NCI-H446 treated with DMSO at 0.1 percent for 48 hours (cell line): Measurements from ENCODE around the gene DPH5.
A peak's percentile ranks its signal among the peaks of the same experiment; 100 is the strongest.
"Not testable (repeated sequence)": the region's sequence is repeated elsewhere in the genome, so short reads cannot be mapped to it uniquely, and the experiment has no call there.

Experiments used
- DNase-seq: peaks from one replicate; lab custom pipeline; 2025; lab: John Stamatoyannopoulos, UW

Gene DPH5, protein sequence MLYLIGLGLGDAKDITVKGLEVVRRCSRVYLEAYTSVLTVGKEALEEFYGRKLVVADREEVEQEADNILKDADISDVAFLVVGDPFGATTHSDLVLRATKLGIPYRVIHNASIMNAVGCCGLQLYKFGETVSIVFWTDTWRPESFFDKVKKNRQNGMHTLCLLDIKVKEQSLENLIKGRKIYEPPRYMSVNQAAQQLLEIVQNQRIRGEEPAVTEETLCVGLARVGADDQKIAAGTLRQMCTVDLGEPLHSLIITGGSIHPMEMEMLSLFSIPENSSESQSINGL

DNA sequence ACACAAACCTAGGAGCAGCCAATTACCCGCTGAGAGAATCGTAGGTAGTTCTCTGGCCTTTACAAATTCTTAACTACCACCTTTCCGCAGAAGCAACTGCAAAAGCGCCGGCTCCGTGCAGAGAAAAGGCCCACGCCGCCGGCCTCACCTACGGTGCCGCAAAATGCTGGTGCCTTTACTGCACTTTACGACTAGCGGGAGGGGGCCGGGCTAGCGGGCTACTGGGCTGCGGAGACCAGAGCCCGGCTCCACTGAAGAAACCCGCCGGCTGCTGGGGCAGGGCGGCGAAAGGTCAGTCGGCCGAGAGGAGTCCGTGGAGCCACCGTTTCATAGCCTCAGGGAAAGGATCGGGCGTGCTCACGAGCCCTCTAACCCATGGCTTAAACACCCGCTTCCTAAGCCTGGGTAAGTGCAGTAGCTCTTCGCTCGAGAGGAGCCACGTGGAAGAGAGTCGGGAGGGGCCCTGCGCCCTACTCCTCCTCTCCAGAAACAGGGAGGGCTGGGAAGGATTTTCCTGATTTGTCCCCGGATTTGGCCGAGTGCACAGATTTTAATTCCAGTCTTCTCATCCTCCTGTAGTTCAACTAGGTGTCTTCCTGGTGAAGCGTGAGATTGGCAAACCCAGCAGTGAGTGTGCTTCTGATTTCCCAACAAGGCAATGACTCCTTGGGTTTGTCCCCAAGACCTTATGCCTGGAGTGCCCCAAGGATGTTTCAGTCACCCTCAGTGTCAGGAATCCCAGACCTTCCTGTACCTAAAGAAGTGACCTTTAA lies at the start of gene DPH5:
Gene DPH5 (minus strand): TSS at position 128 of the 773 bp plus-strand sequence. CDS start 341 bp downstream, outside the sequence.
- DNase-seq, result peak; percentile 85

DNA sequence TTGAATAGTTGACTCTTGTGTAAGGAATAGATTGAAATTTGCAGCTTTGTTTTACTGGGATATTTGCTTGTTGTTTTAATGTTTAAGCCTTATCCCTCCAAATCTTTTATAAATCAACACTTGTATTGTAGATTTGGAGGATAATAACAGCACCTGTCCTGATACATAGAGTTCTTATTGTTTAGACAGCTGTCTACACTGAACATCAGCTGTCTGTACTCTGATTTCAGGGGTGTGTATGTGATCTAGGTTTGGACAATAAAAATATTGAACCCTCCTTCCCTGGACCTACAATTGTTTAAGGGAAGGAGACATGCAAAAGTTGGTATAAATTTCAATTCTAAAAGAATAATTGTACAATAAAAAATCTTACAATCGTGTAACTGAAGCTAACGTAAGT lies 48.3 kb upstream of the DPH5 start:
- DNase-seq, result no peak

DNA sequence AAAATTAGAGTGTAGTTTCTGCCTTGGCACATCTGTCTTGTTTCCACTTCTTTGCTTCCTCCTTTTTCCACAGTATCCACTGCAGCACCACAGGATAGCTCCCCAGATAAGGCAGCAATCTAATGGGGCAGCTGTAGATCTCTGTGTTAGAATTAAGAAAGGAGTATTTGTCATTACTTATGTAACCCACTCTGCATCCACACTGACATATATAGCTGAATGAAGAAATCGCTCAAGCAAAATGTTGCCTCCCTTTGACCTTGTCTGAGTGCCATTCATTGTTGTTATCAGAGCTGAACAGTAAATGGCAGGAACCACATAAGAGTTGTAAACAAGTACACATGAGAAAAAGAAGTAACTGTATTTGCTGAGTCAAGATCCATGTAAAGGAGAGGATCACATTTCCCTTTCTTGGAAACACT lies 45.9 kb upstream of the DPH5 start:
- DNase-seq, result no peak

DNA sequence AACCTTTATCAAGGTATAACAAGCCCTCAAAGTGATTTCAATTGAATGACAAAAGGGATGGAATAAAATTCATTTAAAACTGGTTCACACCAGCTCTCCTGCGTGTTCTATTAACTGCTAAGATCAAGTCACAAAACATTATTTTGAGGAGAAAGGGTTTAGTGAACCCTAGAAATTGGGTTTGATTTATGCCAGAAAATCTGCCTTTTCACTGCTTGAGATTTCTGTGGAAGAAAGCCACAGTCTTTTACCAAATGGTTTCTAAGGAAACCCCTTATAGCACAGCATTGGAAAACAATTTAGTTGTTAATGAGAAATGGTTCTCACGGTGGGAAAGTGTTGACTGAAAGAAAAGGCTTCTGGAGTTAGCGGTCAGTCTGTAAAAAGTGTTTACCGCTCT lies 43.6 kb upstream of the DPH5 start:
- DNase-seq, result no peak

DNA sequence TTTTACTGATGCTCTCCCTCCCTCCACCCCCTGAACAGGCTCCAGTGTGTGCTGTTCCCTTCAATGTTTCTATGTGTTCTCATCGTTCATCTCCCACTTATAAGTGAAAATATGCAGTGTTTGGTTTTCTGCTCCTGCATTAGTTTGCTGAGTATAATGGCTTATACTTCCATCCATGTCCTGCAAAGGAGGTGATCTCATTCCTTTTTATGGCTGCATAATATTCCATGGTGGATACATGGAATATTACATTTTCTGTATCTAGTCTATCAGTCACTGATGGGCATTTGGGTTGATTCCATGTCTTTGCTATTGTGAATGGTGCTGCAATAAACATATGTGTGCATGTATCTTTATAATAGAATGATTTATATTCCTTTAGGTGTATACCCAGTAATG lies 41.4 kb upstream of the DPH5 start:
- not testable (repeated sequence) for DNase-seq

DNA sequence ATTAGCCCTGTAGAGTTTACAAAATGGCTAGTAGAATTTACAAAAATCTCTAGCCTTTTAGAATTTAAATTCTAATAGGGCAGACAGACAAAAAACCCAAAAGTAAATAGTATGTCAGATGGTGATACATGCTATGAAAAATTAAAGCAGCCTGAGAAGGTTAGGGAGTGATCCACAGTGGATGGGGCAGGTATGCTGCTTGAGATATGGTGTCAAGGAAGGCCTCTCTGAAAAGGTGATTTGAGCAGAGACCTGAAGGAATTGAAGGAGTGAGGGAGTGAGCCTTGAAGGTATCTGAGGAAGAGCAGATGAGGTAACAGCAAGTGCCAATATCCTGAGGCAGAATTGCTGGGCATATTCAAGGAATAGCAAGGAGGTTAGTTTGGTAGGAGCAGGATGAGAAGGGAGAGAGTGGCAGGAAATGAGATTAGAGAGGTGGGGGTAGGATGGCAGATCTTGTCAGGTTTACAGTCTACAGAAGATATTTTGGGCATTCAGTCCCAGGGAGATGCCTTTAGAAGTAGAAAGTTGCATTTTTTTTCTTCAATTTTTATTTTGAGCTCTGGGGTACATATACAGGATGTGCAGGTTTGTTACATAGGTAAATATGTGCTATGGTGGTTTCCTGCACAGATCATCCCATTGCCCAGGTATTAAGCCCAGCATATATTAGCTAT lies 40.8 kb upstream of the DPH5 start:
- no peak for DNase-seq

DNA sequence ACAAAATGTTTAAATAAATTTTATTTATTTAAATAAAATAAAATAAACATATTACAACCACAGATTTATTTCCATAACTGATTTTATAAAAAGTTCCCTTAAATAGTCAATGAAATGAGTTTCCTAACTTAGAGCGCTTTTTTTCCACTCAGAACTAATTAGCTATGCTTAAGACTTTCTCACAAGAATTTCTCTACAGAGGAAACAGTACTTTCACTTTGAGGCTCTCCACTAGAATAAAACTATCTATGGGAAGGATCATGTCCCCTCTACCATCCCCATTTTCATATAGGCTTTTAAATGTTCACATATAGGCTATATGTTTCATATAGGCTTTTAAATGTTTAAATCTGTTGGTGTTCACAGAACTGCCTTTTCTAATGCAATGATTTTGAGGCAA lies 40.0 kb upstream of the DPH5 start:
- no peak for DNase-seq

DNA sequence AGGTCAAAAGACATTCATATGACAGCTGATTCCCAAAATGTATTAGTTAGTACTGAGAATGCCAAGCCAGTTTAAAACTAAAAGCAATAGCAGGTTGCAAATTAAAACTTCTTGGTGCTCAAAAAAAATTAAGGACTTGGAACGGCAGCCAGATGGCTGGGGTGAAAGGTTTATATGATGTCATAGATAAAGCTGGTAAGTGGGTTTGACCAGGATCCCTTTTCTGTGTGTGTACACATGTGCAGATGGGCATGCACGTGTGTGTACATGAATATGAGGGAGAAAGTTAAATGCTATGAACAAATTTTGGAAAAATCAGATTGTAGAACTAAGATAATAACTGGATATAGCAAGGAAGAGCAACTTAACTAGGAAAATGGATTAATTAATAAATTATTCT lies 39.1 kb upstream of the DPH5 start:
- no peak for DNase-seq

DNA sequence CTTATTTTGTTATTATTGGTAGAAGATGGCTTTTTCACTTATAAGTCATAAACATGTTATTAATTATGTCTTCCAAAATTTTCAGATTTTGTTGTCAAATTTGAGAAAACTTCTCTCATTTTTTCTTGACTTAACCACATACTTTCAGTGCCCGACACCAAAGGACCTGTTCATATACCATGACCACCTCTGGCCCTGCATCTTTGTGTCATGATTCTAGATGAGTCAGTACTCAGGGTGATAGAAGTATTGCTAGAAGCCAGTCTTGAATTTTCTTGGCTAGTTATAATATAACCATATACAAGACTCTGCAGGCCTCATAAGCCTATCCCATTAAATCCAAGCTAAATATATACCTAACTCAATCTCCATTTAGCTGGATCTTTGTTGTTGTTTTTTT lies 35.4 kb upstream of the DPH5 start:
- no peak for DNase-seq

DNA sequence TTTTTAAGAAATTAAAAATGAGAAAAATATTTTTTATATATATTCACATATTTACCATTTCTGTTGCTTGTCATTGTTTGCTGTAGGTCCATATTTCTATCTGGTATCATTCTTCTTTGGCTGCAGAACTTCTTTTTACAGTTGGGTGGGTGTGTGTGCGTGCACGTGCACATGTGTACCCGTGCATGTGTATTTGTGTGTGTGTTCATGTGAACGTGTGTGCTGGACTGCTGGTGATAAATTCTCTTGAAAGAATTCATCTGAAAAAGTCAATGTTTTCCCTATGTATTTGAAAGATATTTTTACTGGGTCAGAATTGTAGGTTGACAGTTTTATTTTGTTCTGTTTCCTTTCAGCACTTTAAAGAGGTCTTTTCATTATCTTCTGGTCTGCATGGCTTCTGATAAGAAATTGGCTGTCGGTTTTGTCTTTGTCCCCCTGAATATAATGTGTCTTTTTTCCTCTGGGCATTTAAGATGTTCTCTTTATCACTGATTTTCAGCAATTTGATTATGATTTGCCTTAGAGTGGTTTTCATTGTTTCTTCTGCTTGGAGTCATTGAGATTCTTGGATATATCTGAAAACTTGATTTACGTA lies 34.5 kb upstream of the DPH5 start:
- no peak for DNase-seq

DNA sequence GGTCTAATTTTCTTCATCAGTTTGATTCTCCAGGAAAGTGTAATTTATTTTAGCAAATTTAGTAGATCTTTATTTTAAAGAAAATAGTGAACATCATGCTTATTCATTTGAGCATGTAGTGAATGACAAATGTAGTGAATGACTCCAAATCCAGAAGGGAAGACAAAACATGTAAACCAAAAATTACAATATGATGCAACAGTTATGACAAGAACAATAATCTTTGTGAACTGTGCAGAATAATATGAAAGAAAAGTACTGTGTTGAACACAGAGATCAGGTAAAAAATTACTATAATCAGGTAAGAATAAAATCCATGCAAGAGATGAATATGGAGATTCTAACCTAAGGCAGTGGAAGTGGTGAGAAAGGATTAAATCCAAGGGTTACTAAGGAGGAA lies 30.0 kb upstream of the DPH5 start:
- no peak for DNase-seq

DNA sequence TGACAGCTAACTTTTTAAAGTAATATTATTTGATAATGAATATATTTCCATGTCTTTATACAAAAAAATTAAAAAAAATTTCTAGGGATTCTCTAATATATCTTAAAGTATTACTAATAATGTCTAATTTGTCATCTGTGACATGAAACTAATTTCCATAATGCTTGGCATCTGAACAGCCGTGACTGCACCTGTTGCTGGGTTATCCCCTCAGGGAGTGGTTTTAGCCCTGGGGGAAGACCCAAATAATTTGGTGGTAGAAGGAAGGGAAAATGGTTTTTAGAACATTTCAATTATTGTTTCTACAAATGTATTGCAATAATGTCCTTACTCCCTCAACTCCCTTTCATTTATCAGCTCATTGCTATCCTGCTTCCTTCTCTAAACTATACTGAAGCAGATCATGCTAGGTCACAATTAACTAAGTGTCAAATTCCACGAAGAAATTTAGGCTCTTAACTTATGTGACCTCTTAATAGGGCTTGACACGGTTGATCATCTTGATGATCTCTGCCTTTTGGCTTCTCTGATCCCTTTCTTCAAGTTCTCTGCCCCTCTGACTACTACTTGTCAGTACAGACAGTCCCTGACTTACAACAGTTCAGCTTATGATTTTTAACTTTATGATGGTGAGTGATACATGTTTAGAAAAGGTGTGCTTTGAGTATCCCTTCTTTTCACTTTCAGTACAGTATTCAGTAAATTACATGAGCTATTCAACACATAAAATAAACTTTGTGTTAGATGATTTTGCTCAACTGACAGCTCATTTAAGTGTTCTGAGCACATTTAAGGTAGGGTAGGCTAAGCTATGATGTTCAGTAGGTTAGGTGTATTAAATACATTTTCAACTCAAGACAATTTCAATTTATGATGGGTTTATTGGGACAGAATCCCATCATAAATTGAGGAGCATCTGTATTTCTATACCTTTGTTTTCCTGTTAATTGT lies 26.4 kb upstream of the DPH5 start:
- no peak for DNase-seq

DNA sequence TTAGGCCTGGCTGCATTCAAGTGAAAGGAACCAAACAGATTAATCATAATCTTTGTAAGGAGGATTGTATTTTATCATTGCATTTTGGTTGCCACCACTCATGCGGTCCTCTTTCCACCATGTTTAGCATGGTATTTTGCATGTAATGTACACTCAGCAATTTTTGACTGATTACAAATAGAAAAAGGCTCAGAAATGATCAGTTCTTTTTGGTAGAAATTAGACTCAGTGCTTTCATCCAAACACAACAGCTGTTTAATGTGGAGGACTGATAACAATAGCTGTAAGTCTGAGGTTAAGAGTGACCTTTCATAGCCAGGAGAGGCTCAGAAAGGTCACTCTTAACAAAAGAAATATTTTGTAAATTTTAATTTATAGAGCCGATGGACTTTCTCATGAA lies 25.3 kb upstream of the DPH5 start:
- DNase-seq, result no peak

DNA sequence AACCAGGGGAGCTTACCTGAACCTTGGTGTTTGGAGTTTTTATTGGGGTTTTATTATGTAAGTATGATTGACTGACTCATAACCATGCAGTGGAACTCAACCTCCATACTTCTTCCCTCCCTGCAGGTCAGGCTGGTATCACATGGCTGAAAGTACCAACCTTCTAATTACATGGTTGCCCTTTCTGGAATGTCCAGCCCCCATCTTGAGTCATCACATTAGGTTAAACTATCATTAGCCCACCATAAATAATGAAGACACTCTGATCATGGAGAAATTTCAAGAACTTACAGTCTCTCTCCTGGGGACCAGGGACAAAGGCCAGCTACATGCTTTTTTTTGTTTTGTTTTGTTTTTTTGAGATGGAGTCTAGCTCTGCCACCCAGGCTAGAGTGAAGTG lies 19.2 kb upstream of the DPH5 start:
- DNase-seq, result no peak

DNA sequence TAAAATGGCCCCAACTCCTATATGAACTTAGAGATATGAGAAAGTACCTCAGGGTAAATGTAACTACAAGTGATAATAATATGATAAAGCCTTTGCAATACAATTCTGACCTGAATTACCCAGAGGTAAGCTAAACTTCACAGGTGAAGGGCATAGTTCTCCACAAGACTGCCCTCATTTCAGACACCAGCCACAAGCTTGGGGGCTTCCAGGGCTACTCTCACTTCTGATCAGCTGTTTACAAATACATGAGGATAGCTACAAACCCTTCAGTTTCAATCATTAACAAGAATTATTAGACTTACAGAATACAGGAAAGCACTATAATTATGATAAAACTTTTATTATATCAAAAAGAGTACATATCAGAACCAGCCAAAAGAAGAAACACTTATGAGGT lies 18.7 kb upstream of the DPH5 start:
- DNase-seq, result no peak

DNA sequence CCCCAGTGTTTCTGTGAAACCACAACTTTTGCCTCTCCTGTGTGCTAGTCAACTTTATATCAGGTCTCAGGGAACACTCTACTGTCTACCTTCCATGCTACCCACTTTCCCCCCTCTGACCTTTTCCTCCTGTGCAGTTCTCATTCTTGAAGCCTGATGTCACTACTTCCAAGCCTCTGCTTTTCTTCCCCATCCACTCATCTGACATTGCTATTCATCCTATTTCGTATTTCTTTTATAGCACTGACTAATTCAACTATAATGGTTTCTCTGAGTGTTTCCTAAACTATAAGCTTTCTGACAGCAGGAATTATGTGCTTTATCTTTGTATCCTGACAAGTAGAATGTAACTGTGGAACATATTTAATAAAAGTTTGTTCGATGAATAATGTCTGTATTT lies 18.2 kb upstream of the DPH5 start:
- DNase-seq, result no peak

DNA sequence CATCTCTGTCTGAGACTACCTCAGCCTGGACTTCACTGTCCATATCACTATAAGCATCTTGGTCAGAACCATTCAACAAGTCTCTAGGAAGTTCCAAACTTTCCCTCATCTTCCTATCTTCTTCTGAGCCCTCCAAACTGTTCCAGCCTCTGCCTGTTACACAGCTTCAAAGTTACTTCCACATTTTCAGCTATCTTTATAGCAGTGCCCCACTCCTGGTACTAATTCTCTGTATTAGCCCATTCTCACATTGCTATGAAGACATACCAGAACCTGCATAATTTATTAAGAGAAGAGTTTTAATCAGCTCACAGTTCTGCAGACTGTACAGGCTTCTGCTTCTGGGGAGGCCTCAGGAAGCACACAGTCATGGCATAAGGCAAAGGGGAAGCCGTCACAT lies 15.7 kb upstream of the DPH5 start:
- DNase-seq, result no peak

DNA sequence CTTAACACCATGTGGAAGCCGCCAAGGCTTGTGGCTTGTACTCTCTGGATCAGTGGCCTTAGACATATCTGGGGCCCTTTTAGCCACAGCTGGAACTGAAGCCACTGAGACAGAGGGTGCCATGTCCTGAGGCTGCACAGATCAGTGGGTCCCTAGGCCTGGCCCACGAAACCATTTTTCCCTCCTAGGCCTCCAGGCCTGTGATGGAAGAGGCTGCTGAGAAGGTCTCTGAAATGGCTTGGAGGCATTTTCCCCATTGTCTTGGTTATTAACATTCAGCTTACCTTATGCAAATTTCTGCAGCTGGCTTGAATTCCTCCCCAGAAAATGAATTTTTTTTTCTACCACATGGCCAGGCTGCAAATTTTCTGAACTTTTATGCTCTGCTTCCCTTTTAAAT lies 15.1 kb upstream of the DPH5 start:
- DNase-seq, result no peak

DNA sequence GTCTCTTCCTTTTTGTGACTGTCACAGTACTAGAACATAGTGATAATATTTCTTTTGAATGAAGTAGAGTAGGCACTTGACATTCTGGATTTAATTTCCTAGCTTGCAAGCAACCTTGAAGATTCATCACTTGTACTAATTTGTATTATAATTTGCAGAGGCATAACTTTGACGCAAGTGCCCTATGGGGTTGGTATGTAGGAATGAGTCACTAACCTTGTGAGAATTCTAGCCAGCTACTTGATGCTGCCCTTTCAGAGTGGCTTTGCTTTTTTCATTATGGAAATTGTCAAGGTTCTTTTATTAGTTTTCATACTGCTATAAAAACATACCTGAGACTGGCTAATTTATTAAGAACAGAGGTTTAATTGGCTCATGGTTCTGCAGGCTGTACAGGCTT lies 13.7 kb upstream of the DPH5 start:
- DNase-seq, result no peak

DNA sequence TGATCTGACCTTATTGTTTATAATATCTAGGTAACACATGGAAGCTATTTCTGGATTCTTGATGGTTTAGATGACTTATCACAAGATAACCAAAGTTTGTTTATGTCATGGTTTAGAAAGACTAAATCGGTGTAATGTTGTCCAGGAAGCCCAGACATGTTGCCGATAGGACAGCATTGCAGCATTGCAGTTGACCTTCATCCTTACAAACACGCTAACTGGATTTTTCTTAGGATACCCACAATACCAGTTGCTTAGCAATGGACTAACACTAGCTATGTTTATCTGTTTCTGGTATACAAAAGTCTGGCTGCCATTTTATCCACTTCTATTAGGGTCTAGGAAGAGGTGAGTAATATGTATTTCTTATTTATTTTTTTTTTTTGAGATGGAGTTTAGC lies 11.7 kb upstream of the DPH5 start:
- no peak for DNase-seq

DNA sequence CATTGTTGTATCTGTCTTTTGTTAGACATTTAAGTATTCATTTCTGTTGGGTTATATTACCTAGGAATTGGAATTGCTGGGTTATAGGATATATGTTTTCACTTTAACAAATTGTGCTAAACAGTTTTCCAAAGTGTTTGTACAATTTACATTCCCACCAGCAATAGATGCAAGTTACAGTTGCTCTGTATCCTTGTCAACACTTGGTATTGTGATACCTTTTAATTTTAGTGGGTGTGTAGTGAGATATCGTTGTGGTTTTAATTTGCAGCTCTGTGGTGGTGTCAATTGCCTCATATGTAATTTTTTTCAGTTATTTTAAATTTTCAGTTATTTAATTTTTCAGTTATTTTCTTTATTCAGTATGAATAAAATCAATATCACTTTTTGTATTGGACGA lies 7.4 kb upstream of the DPH5 start:
- no peak for DNase-seq

DNA sequence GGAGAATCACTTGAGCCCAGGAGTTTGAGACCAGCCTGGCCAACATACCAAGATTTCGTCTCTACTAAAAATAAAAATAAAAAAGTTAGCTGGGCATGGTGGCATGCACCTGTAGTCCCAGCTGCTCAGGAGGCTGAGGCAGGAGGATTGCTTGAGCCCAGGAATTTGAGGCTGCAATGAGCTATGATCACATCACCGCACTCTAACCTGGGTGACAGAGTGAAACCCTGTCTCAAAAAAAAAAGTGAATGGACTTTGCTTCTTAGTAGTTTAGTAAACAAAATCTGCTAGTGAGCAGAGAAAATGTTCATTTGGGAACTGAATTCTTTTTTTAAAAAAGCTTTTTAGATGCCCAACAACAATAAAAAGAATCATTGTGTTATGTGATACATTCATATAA lies 6.5 kb upstream of the DPH5 start:
- not testable (repeated sequence) for DNase-seq
